ENCODE results near the gene ELP2. TPM values are rescaled to one million over a fixed set of nuclear protein-coding genes. Genes with fewer than 3 reads are reported as not detected.

Gene ELP2
- total and polyA plus RNA-seq, 2 experiments from 2014 or later, result 57.6 to 103 TPM

DNA sequence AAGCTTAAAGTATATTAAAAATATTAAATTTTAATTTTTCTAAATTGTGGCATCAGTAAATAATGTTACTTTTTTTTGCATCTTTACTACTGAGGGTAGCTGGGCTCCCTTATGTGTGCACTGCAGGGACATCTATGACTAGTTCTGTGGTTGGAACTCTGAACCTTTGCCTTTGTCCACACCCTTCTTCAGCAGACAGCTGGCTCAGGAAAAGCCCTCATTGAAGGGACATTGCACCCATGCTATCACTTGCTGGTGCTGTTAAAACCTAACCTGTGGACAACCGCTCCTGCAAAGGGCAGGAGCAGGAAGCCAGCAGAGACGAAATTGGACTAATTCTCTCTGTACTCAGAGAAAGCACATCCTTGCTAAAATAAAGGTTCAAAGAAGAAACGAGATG lies 87.6 kb downstream of the ELP2 start:
- Histone ChIP-seq H3K27ac (no peak overlapping the region), H3K4me2 (ENCODE audit: unreplicated experiment) (no peak overlapping the region), H3K9me3 (ENCODE audit: low read depth) (no peaks in the 10 kb centered on the region), H3K27me3 (replicated peaks; ENCODE audit: insufficient read depth) (no peaks in the 10 kb centered on the region), H3K4me1 (ENCODE audit: insufficient read depth) (no peaks in the 10 kb centered on the region), H3K9ac (no peak overlapping the region), H2AFZ (no peak overlapping the region), H3K79me2 (ENCODE audit: insufficient read depth) (no peaks in the 10 kb centered on the region; the same call in 1 of the 2 replicates), H3K9me2 (ENCODE audit: insufficient read depth) (no peaks in the 10 kb centered on the region), H4K20me1 (ENCODE audit: insufficient read depth) (no peaks in the 10 kb centered on the region), H3K4me3 (no peak overlapping the region), H3F3A (ENCODE audit: insufficient read depth) (no peaks in the 10 kb centered on the region), H3K36me3 (ENCODE audit: low read depth) (peaks cover 38% of the 10 kb centered on the region; the same call in 1 of the 2 replicates)
- no peak for DNase-seq
- no peak for TF ChIP-seq EZH2 (IDR thresholded peaks at IDR 0.05; ENCODE audit: insufficient read depth, poor library complexity, severe bottlenecking)
- no peak for TF ChIP-seq EZH2phosphoT487 (IDR thresholded peaks at IDR 0.05; ENCODE audit: insufficient read depth, low read depth)
- in situ Hi-C loops (cut with MboI), result no loop called here
- WGBS, 2 experiments (ENCODE audit: low coverage in 1 of 2, low lambda C conversion rate in 2 of 2, missing lambda C conversion rate in 2 of 2), result 72 to 86% methylated on average over 3 of the region's 3 CpGs

DNA sequence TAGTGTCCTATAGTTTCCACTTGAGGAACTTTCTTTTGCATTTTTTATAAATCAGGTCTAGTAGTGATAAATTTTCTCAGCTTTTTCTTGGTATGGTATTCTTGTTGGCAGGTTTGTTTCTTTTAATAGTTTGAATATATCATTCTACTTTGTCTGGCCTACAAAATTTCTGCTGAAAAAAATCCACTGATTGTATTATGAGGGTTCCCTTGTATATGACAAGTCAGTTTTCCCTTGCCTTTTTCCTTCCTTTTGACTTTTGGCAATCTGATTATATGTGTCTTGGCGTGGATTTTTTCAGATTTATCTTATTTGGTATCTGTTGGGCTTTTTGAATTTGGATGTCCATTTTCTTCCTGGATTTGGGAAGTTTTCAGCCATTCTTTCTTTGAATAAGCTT lies 99.5 kb downstream of the ELP2 start:
- no peak overlapping the region for H3K27ac ChIP-seq
- H3K79me2 ChIP-seq (ENCODE audit: insufficient read depth), result no peaks in the 10 kb centered on the region
- no peaks in the 10 kb centered on the region for H4K20me1 ChIP-seq (ENCODE audit: insufficient read depth)
- no peak overlapping the region for H3K4me2 ChIP-seq (ENCODE audit: unreplicated experiment)
- TF ChIP-seq EZH2phosphoT487 (IDR thresholded peaks at IDR 0.05; ENCODE audit: insufficient read depth, low read depth) (no peak), EZH2 (IDR thresholded peaks at IDR 0.05; ENCODE audit: insufficient read depth, poor library complexity, severe bottlenecking) (no peak)
- H2AFZ ChIP-seq, result no peak overlapping the region
- H3F3A ChIP-seq (ENCODE audit: insufficient read depth), result 0 out of 2 replicates have a peak, but pooled peaks cover 2% of the 10 kb centered on the region
- DNase-seq, result no peak
- H3K4me1 ChIP-seq (ENCODE audit: insufficient read depth), result no peaks in the 10 kb centered on the region
- no peak overlapping the region for H3K9ac ChIP-seq
- no peaks in the 10 kb centered on the region for H3K9me3 ChIP-seq (ENCODE audit: low read depth)
- H3K36me3 ChIP-seq (ENCODE audit: low read depth), result peaks cover 67% of the 10 kb centered on the region
- H3K4me3 ChIP-seq, result no peak overlapping the region
- no peaks in the 10 kb centered on the region for H3K27me3 ChIP-seq (replicated peaks; ENCODE audit: insufficient read depth)
- WGBS, 2 experiments (ENCODE audit: low coverage in 1 of 2, low lambda C conversion rate in 2 of 2, missing lambda C conversion rate in 2 of 2), result 57 to 58% methylated on average over 1 of the region's 1 CpG
- no peaks in the 10 kb centered on the region for H3K9me2 ChIP-seq (ENCODE audit: insufficient read depth)
- in situ Hi-C loops (cut with MboI), result no loop called here

Other genes with a start within 250 kb of the ELP2 start
- 39.7 and 45.8 TPM in 2 replicates for gene RPRD1A, start 62.3 kb upstream of the ELP2 start, total RNA-seq (2014; rRNA removed; shearing (Covaris generic))
- gene RPRD1A, start 62.3 kb upstream of the ELP2 start, polyA plus RNA-seq (2016; fragmentation: Nextera tagmentation; extraction: Ambion mirVana), result 22.7 and 24.2 TPM in 2 replicates
- 104 and 115 TPM in 2 replicates for gene SLC39A6, start 559 bp upstream of the ELP2 start, total RNA-seq (2014; rRNA removed; shearing (Covaris generic))
- 80.5 and 81.1 TPM in 2 replicates for gene SLC39A6, start 559 bp upstream of the ELP2 start, polyA plus RNA-seq (2016; fragmentation: Nextera tagmentation; extraction: Ambion mirVana)
- 23.6 and 26.2 TPM in 2 replicates for gene MOCOS, start 57.6 kb downstream of the ELP2 start, total RNA-seq (2014; rRNA removed; shearing (Covaris generic))
- 14.3 and 17.9 TPM in 2 replicates for gene MOCOS, start 57.6 kb downstream of the ELP2 start, polyA plus RNA-seq (2016; fragmentation: Nextera tagmentation; extraction: Ambion mirVana)
- 10.1 and 13.5 TPM in 2 replicates for gene FHOD3, start 167.8 kb downstream of the ELP2 start, total RNA-seq (2014; rRNA removed; shearing (Covaris generic))
- gene FHOD3, start 167.8 kb downstream of the ELP2 start, polyA plus RNA-seq (2016; fragmentation: Nextera tagmentation; extraction: Ambion mirVana), result 1.4 and 1.6 TPM in 2 replicates

All from GM23248 (cell line).